Liver (tissue), 9 donors: ENCODE results near the gene ALX3. TPM values are rescaled to one million over a fixed set of nuclear protein-coding genes. Genes with fewer than 3 reads are reported as not detected.

ENCODE experiments used
- DNase-seq: peaks from one replicate; pipeline ENCODE4 v3.0.0-alpha.2; 2017; ENCODE audit warnings: low spot score
- H3K27ac ChIP-seq, 2 donors: one replicate each; pipeline ENCODE4 v1.7.0; 2013; ENCODE audit warnings: inconsistent platforms in 2 of 2, low read length in 2 of 2, control low read depth in 1 of 2, low read depth in 1 of 2, mild to moderate bottlenecking in 1 of 2
- H3K27me3 ChIP-seq, 4 donors: one replicate each; pipeline versions ENCODE4 v1.6.1 to v1.7.0; 2013; ENCODE audit warnings: low read length in 3 of 4, inconsistent platforms in 1 of 4, mild to moderate bottlenecking in 1 of 4, moderate library complexity in 1 of 4; ENCODE audit not compliant: control insufficient read depth in 4 of 4, insufficient read depth in 4 of 4
- H3K36me3 ChIP-seq, 4 donors: one replicate each; pipeline versions ENCODE4 v1.6.1 to v1.7.0; 2013; ENCODE audit warnings: low read length in 3 of 4, mild to moderate bottlenecking in 3 of 4, low read depth in 1 of 4, moderate library complexity in 1 of 4; ENCODE audit not compliant: control insufficient read depth in 4 of 4, insufficient read depth in 3 of 4
- H3K4me1 ChIP-seq, 4 donors: one replicate each; pipeline versions ENCODE4 v1.6.1 to v1.7.0; 2013; ENCODE audit warnings: low read length in 3 of 4, mild to moderate bottlenecking in 3 of 4, moderate library complexity in 1 of 4; ENCODE audit not compliant: control insufficient read depth in 4 of 4, insufficient read depth in 4 of 4
- H3K4me3 ChIP-seq, 3 donors: one replicate each; pipeline versions ENCODE4 v1.6.1 to v1.7.0; 2013; ENCODE audit warnings: low read length in 3 of 3, control low read depth in 1 of 3, low read depth in 1 of 3, mild to moderate bottlenecking in 1 of 3
- H3K9ac ChIP-seq, 2 donors: one replicate each; pipeline ENCODE4 v1.7.0; 2013; ENCODE audit warnings: low read length in 2 of 2, mild to moderate bottlenecking in 2 of 2, moderate library complexity in 2 of 2, control low read depth in 1 of 2, low read depth in 1 of 2
- H3K9me3 ChIP-seq, 4 donors: one replicate each; pipeline versions ENCODE4 v1.6.1 to v1.7.0; 2013; ENCODE audit warnings: low read length in 3 of 4; ENCODE audit not compliant: control insufficient read depth in 4 of 4
- ATF3 ChIP-seq: IDR thresholded peaks from 2 replicates; pipeline ENCODE4 v1.6.1; 2016; ENCODE audit warnings: antibody characterized with exemption
- CTCF ChIP-seq: fragments of 150-350 bp; IDR thresholded peaks from 2 replicates; pipeline ENCODE4 v1.5.1; 2017; ENCODE audit warnings: improper control_type of control experiment, low read depth, low read length; ENCODE audit not compliant: missing input control
- EGR1 ChIP-seq, 2 donors: IDR thresholded peaks; 2 replicates each; pipeline ENCODE4 v1.6.1; 2016 to 2018; ENCODE audit warnings: antibody characterized with exemption in 2 of 2, low read depth in 2 of 2
- FOXA1 ChIP-seq: IDR thresholded peaks from 2 replicates; pipeline ENCODE4 v1.6.1; 2016; ENCODE audit warnings: antibody characterized with exemption
- FOXA2 ChIP-seq: IDR thresholded peaks from 2 replicates; pipeline ENCODE4 v1.6.1; 2016; ENCODE audit warnings: antibody characterized with exemption
- HNF4A ChIP-seq, 2 donors: conservative IDR thresholded peaks; 2 replicates each; pipeline ENCODE4 v1.6.1; 2016; ENCODE audit warnings: antibody characterized with exemption in 2 of 2, mild to moderate bottlenecking in 2 of 2
- HNF4G ChIP-seq: IDR thresholded peaks from 2 replicates; pipeline ENCODE4 v1.6.1; 2016; ENCODE audit warnings: antibody characterized with exemption
- MAX ChIP-seq: IDR thresholded peaks from 2 replicates; pipeline ENCODE4 v1.6.1; 2016; ENCODE audit warnings: antibody characterized with exemption
- RAD21 ChIP-seq, 2 donors: IDR thresholded peaks; 2 replicates each; pipeline ENCODE4 v1.6.1; 2016; ENCODE audit warnings: antibody characterized with exemption in 2 of 2, mild to moderate bottlenecking in 2 of 2
- REST ChIP-seq: IDR thresholded peaks from 2 replicates; pipeline ENCODE4 v1.6.1; 2016; ENCODE audit warnings: antibody characterized with exemption, mild to moderate bottlenecking
- RXRA ChIP-seq, 2 donors: IDR thresholded peaks; 2 replicates each; pipeline ENCODE4 v1.6.1; 2017 to 2018; ENCODE audit warnings: antibody characterized with exemption in 2 of 2, mild to moderate bottlenecking in 1 of 2
- SP1 ChIP-seq: IDR thresholded peaks from 2 replicates; pipeline ENCODE4 v1.6.1; 2018; ENCODE audit warnings: antibody characterized with exemption, mild to moderate bottlenecking
- YY1 ChIP-seq: IDR thresholded peaks from 2 replicates; pipeline ENCODE4 v1.6.1; 2016; ENCODE audit warnings: antibody characterized with exemption, mild to moderate bottlenecking
- ZBTB33 ChIP-seq: IDR thresholded peaks from 2 replicates; pipeline ENCODE4 v1.6.1; 2016; ENCODE audit warnings: antibody characterized with exemption
- WGBS: extraction: QIAGEN DNeasy Blood & Tissue Kit; methylation state at CpG from one replicate; pipeline ENCODE4 v1.1.7; 2013; 5-methylcytosine and 5-hydroxymethylcytosine counted together
- polyA plus RNA-seq, 2 donors: library from polyadenylated mRNA; stranded (reverse) in 1 of 2; unstranded in 1 of 2; fragments of 200-250 nt in 1 of 2; fragments of >200 nt in 1 of 2; fragmentation: Nextera tagmentation in 1 of 2; extraction: Ambion mirVana in 1 of 2; gene quantifications; one replicate each; pipeline versions ENCODE4 v1.2.1 to v1.2.3, GENCODE V29; 2013 to 2015
- total RNA-seq, 2 donors: library from RNA; depleted of rRNA; stranded (reverse); fragments of >200 nt; gene quantifications; one replicate each; pipeline ENCODE4 v1.2.3, GENCODE V29; 2014
- donor health status: healthy.
- donor health status: healthy.
- donor health status: healthy.
- donor health status: healthy.
- donor health status: healthy.

ALX3 gene
- total and polyA plus RNA-seq, 4 donors = not detected

GRCh38 chr1:110091791-110092190 is 21.3 kb upstream of the ALX3 start:
- 90% methylated on average over 3 of the region's 3 CpGs for WGBS
- no peak for DNase-seq
- no peaks in the 10 kb centered on the region for H3K9me3 ChIP-seq
- no peak overlapping the region for H3K4me3 ChIP-seq
- H3K27ac ChIP-seq = no peak overlapping the region
- no peaks in the 10 kb centered on the region for H3K27me3 ChIP-seq
- no peak for TF ChIP-seq CTCF
- TF ChIP-seq REST = no peak
- TF ChIP-seq FOXA2 = no peak
- TF ChIP-seq HNF4A (conservative IDR thresholded peaks at IDR 0.05) = no peak
- peaks cover 0 to 23% (median 17%) of the 10 kb centered on the region in 4 donors for H3K4me1 ChIP-seq
- H3K36me3 ChIP-seq = no peaks in the 10 kb centered on the region
- no peak overlapping the region for H3K9ac ChIP-seq

GRCh38 chr1:110091381-110091780 is 20.9 kb upstream of the ALX3 start:
- Histone ChIP-seq H3K27me3 (no peaks in the 10 kb centered on the region), H3K9me3 (no peaks in the 10 kb centered on the region), H3K4me1 (peaks cover 0 to 23% (median 17%) of the 10 kb centered on the region in 4 donors), H3K9ac (no peak overlapping the region), H3K4me3 (no peak overlapping the region), H3K36me3 (no peaks in the 10 kb centered on the region), H3K27ac (no peak overlapping the region)
- TF ChIP-seq RXRA (IDR thresholded peaks at IDR 0.05) = no peak
- TF ChIP-seq MAX = no peak
- no peak for TF ChIP-seq RAD21 (IDR thresholded peaks at IDR 0.05)
- TF ChIP-seq FOXA2 = no peak
- TF ChIP-seq CTCF = no peak
- TF ChIP-seq ZBTB33 = no peak
- no peak for TF ChIP-seq ATF3
- TF ChIP-seq HNF4G = no peak
- no peak for TF ChIP-seq REST
- no peak for TF ChIP-seq EGR1 (IDR thresholded peaks at IDR 0.05; ENCODE audit: low read depth in 2 of 2)
- no peak for TF ChIP-seq SP1
- no peak for TF ChIP-seq YY1
- TF ChIP-seq FOXA1 = no peak
- WGBS = 69% methylated on average over 2 of the region's 2 CpGs
- no peak for DNase-seq
